ENCODE results near the gene ERC1.

DNA sequence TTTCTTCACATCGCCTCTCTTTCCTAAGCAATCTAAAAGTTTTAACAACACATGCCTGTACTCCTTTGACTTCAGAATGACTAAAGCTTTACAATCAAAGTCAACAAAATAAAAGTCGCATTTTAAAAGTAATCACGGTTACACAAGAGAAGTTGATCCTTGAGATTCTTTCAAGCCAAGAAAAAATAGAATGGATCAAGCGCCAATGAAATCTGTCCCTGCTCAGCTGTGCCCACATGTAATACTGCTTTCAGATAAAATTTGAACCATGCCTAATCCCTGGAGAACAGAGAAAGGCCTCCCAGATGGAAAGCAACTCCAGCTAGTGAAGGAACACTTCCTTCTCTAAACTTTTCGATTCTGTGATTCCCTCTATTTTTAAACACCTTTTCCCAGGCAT is 490.3 kb downstream of the ERC1 start:
- TF ChIP-seq, protein P1, sequence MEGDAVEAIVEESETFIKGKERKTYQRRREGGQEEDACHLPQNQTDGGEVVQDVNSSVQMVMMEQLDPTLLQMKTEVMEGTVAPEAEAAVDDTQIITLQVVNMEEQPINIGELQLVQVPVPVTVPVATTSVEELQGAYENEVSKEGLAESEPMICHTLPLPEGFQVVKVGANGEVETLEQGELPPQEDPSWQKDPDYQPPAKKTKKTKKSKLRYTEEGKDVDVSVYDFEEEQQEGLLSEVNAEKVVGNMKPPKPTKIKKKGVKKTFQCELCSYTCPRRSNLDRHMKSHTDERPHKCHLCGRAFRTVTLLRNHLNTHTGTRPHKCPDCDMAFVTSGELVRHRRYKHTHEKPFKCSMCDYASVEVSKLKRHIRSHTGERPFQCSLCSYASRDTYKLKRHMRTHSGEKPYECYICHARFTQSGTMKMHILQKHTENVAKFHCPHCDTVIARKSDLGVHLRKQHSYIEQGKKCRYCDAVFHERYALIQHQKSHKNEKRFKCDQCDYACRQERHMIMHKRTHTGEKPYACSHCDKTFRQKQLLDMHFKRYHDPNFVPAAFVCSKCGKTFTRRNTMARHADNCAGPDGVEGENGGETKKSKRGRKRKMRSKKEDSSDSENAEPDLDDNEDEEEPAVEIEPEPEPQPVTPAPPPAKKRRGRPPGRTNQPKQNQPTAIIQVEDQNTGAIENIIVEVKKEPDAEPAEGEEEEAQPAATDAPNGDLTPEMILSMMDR (conservative IDR thresholded peaks at IDR 0.05; ENCODE audit: low read depth, low read length): no peak
- no peak for TF ChIP-seq EZH2phosphoT487 (IDR thresholded peaks at IDR 0.05; ENCODE audit: borderline replicate concordance, low read length)
